ENCODE measurements around the gene PLCL1.

PLCL1 gene

DNA sequence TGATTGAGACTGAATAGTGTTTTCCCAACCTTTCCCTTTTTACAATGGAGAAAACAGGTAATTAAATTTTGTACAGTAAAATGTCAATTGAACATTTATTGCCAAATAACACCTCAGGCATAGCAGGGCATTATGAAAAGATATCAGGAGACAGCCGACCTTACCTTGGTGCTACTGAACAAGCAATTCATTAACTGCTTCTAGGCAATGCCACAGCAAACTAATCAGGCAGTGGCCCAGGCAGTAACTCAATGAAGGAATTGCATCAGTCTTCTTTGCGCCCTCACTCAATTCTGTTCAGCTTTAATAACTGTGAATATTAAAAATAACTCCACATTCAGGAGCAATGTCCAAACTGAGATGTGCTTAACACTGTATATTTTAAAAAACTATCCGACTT is 6.1 kb downstream of the PLCL1 start:
- no peaks in the 10 kb centered on the region for H3K79me2 ChIP-seq (ENCODE audit: insufficient read depth, low read depth)

DNA sequence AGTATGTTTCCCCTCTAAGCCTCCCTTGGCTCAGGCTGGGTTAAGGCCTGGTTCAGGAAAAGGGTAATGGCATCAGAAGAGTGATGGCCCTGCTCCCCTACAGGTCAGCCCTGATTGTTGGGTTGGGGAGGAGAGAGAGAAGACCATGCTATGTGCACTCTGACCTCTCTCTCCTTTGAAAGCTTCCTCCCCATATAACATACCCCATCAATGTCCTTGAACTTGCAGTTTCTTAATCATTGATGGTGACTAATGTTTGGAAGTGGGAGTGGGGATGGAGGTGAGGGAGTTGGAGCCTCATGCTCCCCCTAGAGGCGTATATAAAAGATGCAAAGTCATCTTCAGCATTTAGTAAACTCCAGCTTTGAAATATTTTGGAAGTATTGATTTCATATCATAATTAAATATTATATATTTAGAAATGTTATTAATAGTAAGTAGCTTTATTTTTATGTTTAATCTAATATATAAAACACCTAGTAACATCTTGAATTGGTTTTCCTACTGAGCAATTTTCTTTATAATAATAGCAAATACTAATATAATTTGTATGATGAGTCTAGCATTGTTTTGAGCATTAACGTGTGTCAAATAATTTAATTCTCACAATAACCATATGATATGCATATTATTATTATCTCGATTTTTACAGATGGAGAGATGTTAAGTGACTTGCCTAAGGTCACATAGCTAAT is 8.8 kb downstream of the PLCL1 start:
- Histone ChIP-seq H3K4me3 (IDR thresholded peaks at IDR 0.05; ENCODE audit: insufficient read depth, low read depth, low read length) (no peak overlapping the region), H3K79me2 (ENCODE audit: insufficient read depth, low read depth) (no peaks in the 10 kb centered on the region), H3K4me1 (ENCODE audit: low read depth, poor library complexity, severe bottlenecking) (no peaks in the 10 kb centered on the region), H3K27ac (no peak overlapping the region), H3K4me2 (no peak overlapping the region), H3K9ac (no peak overlapping the region), H4K20me1 (ENCODE audit: insufficient read depth) (no peaks in the 10 kb centered on the region), H2AFZ (ENCODE audit: low read depth) (no peak overlapping the region), H3K27me3 (ENCODE audit: insufficient read depth, low read depth) (no peaks in the 10 kb centered on the region), H3K36me3 (ENCODE audit: insufficient read depth) (no peaks in the 10 kb centered on the region)
- TF ChIP-seq, protein P1, sequence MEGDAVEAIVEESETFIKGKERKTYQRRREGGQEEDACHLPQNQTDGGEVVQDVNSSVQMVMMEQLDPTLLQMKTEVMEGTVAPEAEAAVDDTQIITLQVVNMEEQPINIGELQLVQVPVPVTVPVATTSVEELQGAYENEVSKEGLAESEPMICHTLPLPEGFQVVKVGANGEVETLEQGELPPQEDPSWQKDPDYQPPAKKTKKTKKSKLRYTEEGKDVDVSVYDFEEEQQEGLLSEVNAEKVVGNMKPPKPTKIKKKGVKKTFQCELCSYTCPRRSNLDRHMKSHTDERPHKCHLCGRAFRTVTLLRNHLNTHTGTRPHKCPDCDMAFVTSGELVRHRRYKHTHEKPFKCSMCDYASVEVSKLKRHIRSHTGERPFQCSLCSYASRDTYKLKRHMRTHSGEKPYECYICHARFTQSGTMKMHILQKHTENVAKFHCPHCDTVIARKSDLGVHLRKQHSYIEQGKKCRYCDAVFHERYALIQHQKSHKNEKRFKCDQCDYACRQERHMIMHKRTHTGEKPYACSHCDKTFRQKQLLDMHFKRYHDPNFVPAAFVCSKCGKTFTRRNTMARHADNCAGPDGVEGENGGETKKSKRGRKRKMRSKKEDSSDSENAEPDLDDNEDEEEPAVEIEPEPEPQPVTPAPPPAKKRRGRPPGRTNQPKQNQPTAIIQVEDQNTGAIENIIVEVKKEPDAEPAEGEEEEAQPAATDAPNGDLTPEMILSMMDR (conservative IDR thresholded peaks at IDR 0.05; ENCODE audit: low read depth, low read length), result peak; percentile 71

More for the DNA sequence above, 6.1 kb downstream of the PLCL1 start:
- Histone ChIP-seq H3K27me3 (ENCODE audit: insufficient read depth, low read depth) (no peaks in the 10 kb centered on the region), H3K36me3 (ENCODE audit: insufficient read depth) (no peaks in the 10 kb centered on the region), H3K9ac (no peak overlapping the region), H3K27ac (no peak overlapping the region), H3K4me1 (ENCODE audit: low read depth, poor library complexity, severe bottlenecking) (peaks cover 16% of the 10 kb centered on the region), H3K4me2 (no peak overlapping the region), H2AFZ (ENCODE audit: low read depth) (no peak overlapping the region), H3K4me3 (IDR thresholded peaks at IDR 0.05; ENCODE audit: insufficient read depth, low read depth, low read length) (no peak overlapping the region), H4K20me1 (ENCODE audit: insufficient read depth) (no peaks in the 10 kb centered on the region)
- TF ChIP-seq, protein P1 (conservative IDR thresholded peaks at IDR 0.05; ENCODE audit: low read depth, low read length), result no peak

DNA sequence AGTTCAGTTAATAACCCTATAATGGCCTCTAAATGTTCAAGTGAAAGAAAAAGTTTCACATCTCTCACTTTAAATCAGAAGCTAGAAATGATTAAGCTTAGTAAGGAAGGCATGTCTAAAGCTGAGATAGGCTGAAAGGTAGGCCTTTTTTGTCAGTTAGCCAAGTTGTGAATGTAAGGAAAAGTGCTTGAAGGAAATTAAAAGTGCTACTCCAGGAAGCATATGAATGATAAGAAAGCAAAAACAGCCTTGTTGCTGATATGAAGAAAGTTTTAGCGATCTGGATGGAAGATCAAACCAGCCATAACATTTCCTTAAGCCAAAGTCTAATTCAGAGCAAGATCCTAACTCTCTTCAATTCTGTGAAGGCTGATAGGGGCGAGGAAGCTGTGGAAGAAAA is 10.1 kb downstream of the PLCL1 start:
- Histone ChIP-seq H3K4me3 (IDR thresholded peaks at IDR 0.05; ENCODE audit: insufficient read depth, low read depth, low read length) (no peak overlapping the region), H3K9ac (no peak overlapping the region), H3K4me1 (ENCODE audit: low read depth, poor library complexity, severe bottlenecking) (no peaks in the 10 kb centered on the region), H2AFZ (ENCODE audit: low read depth) (no peak overlapping the region), H3K36me3 (ENCODE audit: insufficient read depth) (no peaks in the 10 kb centered on the region), H3K27ac (no peak overlapping the region), H3K79me2 (ENCODE audit: insufficient read depth, low read depth) (no peaks in the 10 kb centered on the region), H3K27me3 (ENCODE audit: insufficient read depth, low read depth) (no peaks in the 10 kb centered on the region), H4K20me1 (ENCODE audit: insufficient read depth) (no peaks in the 10 kb centered on the region), H3K4me2 (no peak overlapping the region)
- TF ChIP-seq, protein P1 (conservative IDR thresholded peaks at IDR 0.05; ENCODE audit: low read depth, low read length), result no peak

DNA sequence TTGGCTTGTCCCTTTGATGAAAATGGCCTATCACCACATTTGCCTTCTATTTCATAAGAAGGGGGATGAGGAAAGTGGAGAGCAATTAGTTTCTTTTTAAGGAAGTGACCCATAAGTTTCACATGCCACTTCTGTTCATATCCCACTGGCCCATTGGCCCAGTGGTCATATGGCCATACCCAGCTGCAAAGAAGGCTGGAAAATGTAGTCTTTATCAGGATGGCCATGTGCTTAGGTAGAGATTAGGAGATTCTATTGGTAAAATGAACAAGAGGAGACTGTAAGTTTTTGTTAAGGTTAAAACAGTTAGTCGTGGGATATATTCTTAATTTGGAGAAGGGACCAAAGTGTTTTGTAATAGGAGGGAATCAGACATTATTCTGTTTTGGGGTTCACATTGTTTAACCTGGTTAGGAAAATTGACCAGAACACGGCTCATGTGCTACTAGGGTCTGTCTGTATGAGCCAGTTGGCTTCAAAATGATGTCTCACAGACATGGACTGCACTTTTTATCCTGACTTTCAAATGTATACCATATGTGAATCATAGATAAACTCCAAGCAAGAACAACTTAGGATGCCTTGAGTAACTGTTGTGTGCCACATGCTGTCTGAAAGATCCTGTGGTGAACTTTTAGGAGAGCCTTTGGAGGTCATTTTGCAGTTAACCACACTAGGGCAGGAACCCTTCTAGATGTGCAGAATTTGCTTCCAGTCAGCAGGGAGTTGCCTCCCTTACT is 17.3 kb downstream of the PLCL1 start:
- H4K20me1 ChIP-seq (ENCODE audit: insufficient read depth), result no peaks in the 10 kb centered on the region
- H3K4me2 ChIP-seq, result no peak overlapping the region
- no peak overlapping the region for H3K27ac ChIP-seq
- H2AFZ ChIP-seq (ENCODE audit: low read depth), result no peak overlapping the region
- H3K9ac ChIP-seq, result no peak overlapping the region
- H3K79me2 ChIP-seq (ENCODE audit: insufficient read depth, low read depth), result no peaks in the 10 kb centered on the region
- TF ChIP-seq, protein P1 (conservative IDR thresholded peaks at IDR 0.05; ENCODE audit: low read depth, low read length), result no peak
- H3K4me1 ChIP-seq (ENCODE audit: low read depth, poor library complexity, severe bottlenecking), result no peaks in the 10 kb centered on the region
- H3K36me3 ChIP-seq (ENCODE audit: insufficient read depth), result no peaks in the 10 kb centered on the region
- no peak overlapping the region for H3K4me3 ChIP-seq (IDR thresholded peaks at IDR 0.05; ENCODE audit: insufficient read depth, low read depth, low read length)
- H3K27me3 ChIP-seq (ENCODE audit: insufficient read depth, low read depth), result no peaks in the 10 kb centered on the region

Measured in KMS-11 (cell line).